ENCODE data around the gene FBLN2. TPM values are rescaled to one million over a fixed set of nuclear protein-coding genes. Genes with fewer than 3 reads are reported as not detected.

FBLN2 gene
- total and polyA plus RNA-seq, 10 of the 15 experiments (the other 5 are each of a cell fraction or from before 2014, with no cell fraction given), result 0.03 to 0.41 (median 0.12) TPM; not detected in 2

DNA sequence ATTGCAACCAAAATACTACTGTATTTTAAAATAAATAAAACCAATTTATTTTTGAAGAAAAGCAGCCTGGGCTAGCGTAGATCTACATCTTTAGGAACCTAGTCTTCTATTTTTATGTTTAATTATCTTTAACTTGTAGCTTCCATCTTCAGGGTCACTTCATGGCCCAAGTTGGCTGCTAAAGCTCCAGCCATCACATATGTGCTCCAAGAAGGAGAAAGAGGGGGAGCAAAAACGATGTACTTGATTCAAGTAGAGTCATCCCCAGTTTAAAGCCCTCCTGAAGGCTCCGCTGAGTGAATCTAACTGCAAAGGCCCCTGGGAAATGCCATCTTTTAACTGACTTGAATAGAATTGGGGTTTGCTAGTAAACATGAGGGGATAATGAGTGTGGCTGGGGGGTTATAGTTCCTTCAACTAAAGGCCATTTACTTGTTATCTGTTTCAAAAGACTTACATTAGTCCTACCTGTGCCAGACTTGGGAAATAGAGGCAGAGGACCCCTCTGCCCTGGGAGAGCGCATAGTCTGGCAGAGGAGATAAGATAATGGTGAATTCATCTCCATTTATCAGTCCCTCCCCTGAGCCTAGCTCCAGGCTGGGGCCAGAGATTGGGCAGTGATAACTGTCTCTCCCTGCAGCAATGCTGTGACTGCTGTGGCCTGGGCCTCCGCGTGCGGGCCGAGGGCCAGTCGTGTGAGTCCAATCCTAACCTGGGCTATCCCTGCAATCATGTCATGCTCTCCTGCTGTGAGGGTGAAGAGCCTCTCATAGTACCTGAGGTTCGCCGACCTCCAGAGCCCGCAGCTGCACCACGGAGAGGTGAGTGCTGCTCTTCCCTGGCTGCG is 64.6 kb downstream of the FBLN2 start (continued):
- TF ChIP-seq, protein P1, sequence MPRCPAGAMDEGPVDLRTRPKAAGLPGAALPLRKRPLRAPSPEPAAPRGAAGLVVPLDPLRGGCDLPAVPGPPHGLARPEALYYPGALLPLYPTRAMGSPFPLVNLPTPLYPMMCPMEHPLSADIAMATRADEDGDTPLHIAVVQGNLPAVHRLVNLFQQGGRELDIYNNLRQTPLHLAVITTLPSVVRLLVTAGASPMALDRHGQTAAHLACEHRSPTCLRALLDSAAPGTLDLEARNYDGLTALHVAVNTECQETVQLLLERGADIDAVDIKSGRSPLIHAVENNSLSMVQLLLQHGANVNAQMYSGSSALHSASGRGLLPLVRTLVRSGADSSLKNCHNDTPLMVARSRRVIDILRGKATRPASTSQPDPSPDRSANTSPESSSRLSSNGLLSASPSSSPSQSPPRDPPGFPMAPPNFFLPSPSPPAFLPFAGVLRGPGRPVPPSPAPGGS (IDR thresholded peaks at IDR 0.05; ENCODE audit: borderline replicate concordance, insufficient read depth, low read depth, low read length, poor library complexity, severe bottlenecking), result no peak
- TF ChIP-seq NFIC (IDR thresholded peaks at IDR 0.05; ENCODE audit: low read depth, low read length) (no peak), BRCA1 (IDR thresholded peaks at IDR 0.05; ENCODE audit: low read depth, low read length) (no peak), TCF12 (IDR thresholded peaks at IDR 0.05; ENCODE audit: low read depth, low read length) (no peak), NFYA (IDR thresholded peaks at IDR 0.05; ENCODE audit: borderline replicate concordance, low read depth, low read length) (no peak)
- TF ChIP-seq, protein P2, sequence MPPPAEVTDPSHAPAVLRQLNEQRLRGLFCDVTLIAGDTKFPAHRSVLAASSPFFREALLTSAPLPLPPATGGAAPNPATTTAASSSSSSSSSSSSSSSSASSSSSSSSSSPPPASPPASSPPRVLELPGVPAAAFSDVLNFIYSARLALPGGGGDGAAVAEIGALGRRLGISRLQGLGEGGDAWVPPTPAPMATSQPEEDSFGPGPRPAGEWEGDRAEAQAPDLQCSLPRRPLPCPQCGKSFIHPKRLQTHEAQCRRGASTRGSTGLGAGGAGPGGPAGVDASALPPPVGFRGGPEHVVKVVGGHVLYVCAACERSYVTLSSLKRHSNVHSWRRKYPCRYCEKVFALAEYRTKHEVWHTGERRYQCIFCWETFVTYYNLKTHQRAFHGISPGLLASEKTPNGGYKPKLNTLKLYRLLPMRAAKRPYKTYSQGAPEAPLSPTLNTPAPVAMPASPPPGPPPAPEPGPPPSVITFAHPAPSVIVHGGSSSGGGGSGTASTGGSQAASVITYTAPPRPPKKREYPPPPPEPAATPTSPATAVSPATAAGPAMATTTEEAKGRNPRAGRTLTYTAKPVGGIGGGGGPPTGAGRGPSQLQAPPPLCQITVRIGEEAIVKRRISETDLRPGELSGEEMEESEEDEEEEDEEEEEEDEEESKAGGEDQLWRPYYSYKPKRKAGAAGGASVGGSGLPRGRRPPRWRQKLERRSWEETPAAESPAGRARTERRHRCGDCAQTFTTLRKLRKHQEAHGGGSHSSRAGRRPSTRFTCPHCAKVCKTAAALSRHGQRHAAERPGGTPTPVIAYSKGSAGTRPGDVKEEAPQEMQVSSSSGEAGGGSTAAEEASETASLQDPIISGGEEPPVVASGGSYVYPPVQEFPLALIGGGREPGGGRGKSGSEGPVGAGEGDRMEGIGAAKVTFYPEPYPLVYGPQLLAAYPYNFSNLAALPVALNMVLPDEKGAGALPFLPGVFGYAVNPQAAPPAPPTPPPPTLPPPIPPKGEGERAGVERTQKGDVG (CRISPR knock-in tag; IDR thresholded peaks at IDR 0.05), result no peak

DNA sequence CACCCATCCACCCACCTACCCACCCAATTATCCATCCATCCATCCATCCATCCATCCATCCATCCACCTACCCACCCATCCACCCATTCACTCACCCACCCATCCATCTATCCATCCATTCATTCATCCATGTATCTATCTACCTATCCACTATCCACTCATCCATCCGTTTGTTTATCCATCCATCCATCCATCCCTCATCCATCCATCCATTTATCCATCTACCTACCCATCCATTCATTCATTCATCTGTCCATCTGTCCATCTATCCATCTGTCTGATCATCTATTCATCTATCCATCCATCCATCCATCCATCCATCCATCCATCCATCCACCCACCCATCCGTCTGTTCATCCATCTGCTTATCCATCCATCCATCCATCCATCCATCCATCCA is 65.7 kb downstream of the FBLN2 start:
- no peaks in the 10 kb centered on the region for H3K4me1 ChIP-seq (ENCODE audit: control insufficient read depth, insufficient read depth, low read length)
- WGBS (ENCODE audit: insufficient coverage, insufficient replicate concordance, low lambda C conversion rate, missing lambda C conversion rate), result 4% methylated on average over 2 of the region's 2 CpGs
- no peaks in the 10 kb centered on the region for H3K27me3 ChIP-seq (replicated peaks in 1 of 2; ENCODE audit: control insufficient read depth in 2 of 2, insufficient read depth in 2 of 2, low read length in 1 of 2)
- CTCF ChIA-PET, result no interaction called here
- no peak overlapping the region for H3K4me2 ChIP-seq (ENCODE audit: control insufficient read depth, insufficient read depth)
- no TSS peak for BruUV-seq (replicated peaks)
- H3K4me3 ChIP-seq, result no peak overlapping the region
- in situ Hi-C loops (cut with MboI), result no loop called here
- no peaks in the 10 kb centered on the region for H3K79me2 ChIP-seq (ENCODE audit: control insufficient read depth, insufficient read depth, low read length)
- no peak overlapping the region for H3K27ac ChIP-seq (ENCODE audit: control insufficient read depth, insufficient read depth)
- no peak for FAIRE-seq
- no peak for ATAC-seq
- H3K9ac ChIP-seq (ENCODE audit: control insufficient read depth, insufficient read depth, low read length), result no peak overlapping the region
- no peak for DNase-seq (ENCODE audit: low read depth, low spot score)
- H3K36me3 ChIP-seq (ENCODE audit: control insufficient read depth in 2 of 2, insufficient read depth in 2 of 2, low read length in 1 of 2), result no peaks in the 10 kb centered on the region
- no peaks in the 10 kb centered on the region for H4K20me1 ChIP-seq (ENCODE audit: control insufficient read depth, insufficient read depth)
- SMC1A ChIA-PET (ENCODE audit: uncharacterized antibody, unreplicated experiment), result no interaction called here
- intact Hi-C loops (cut with micrococcal nuclease; ENCODE audit: unreplicated experiment), result no loop called here
- POLR2A ChIA-PET, result no interaction called here
- H3K9me3 ChIP-seq (replicated peaks; ENCODE audit: control insufficient read depth, insufficient read depth, low read length), result no peaks in the 10 kb centered on the region
- RAD21 ChIA-PET (ENCODE audit: unreplicated experiment), result no interaction called here
- no peak overlapping the region for H2AFZ ChIP-seq (ENCODE audit: control insufficient read depth, low read depth, low read length)
- TF ChIP-seq HCFC1 (IDR thresholded peaks at IDR 0.05; ENCODE audit: low read length) (no peak), ASH2L (IDR thresholded peaks at IDR 0.05; ENCODE audit: borderline replicate concordance, low read depth) (no peak), MYB (IDR thresholded peaks at IDR 0.05; ENCODE audit: borderline replicate concordance, low read depth, low read length) (no peak), DPF2 (IDR thresholded peaks at IDR 0.05) (no peak), YBX1 (IDR thresholded peaks at IDR 0.05) (no peak), ATF7 (IDR thresholded peaks at IDR 0.05; ENCODE audit: low read depth) (no peak), PAX5 (IDR thresholded peaks at IDR 0.05; ENCODE audit: borderline replicate concordance, low read depth, low read length) (no peak), EED (IDR thresholded peaks at IDR 0.05; ENCODE audit: low read depth) (no peak)
- TF ChIP-seq, protein P3, sequence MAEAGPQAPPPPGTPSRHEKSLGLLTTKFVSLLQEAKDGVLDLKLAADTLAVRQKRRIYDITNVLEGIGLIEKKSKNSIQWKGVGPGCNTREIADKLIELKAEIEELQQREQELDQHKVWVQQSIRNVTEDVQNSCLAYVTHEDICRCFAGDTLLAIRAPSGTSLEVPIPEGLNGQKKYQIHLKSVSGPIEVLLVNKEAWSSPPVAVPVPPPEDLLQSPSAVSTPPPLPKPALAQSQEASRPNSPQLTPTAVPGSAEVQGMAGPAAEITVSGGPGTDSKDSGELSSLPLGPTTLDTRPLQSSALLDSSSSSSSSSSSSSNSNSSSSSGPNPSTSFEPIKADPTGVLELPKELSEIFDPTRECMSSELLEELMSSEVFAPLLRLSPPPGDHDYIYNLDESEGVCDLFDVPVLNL (IDR thresholded peaks at IDR 0.05; ENCODE audit: low read depth, low read length), result no peak

Data from GM12878 (cell line).